Left renal cortex interstitium (tissue), 4 donors: ENCODE results near the gene EIF5. TPM values are rescaled to one million over a fixed set of nuclear protein-coding genes. Genes with fewer than 3 reads are reported as not detected.
A peak's percentile ranks its signal among the peaks of the same experiment; 100 is the strongest.
"Not testable (repeated sequence)": the region's sequence is repeated elsewhere in the genome, so short reads cannot be mapped to it uniquely, and the experiment has no call there.

ENCODE experiments used
- DNase-seq, 4 donors: peaks; one replicate each; pipeline ENCODE4 v3.0.0-alpha.2; 2013; ENCODE audit warnings: low read depth in 4 of 4, low spot score in 2 of 4, missing footprints in 1 of 4
- polyA plus RNA-seq, 4 donors: library from polyadenylated mRNA; unstranded; fragments of 120-200 nt; gene quantifications; one replicate each; pipeline ENCODE4 v1.2.1, GENCODE V29; 2013; ENCODE audit not compliant: insufficient read length in 4 of 4

Gene EIF5
- polyA plus RNA-seq, 4 donors = 228 to 261 (median 241) TPM

GRCh38 chr14:103332143-103332919, 1.7 kb upstream of the EIF5 start:
- peak in 1 of 4 donors; percentile 15 for DNase-seq

GRCh38 chr14:103334644-103335622, 896 bp downstream of the EIF5 start:
- peak in 2 of 4 donors; percentile 42 to 51 for DNase-seq

- DNase-seq = no peak
Measured at GRCh38 chr14:103336191-103336590, 2.2 kb downstream of the EIF5 start.

GRCh38 chr14:103337794-103338193, 3.8 kb downstream of the EIF5 start:
- no peak for DNase-seq

DNA sequence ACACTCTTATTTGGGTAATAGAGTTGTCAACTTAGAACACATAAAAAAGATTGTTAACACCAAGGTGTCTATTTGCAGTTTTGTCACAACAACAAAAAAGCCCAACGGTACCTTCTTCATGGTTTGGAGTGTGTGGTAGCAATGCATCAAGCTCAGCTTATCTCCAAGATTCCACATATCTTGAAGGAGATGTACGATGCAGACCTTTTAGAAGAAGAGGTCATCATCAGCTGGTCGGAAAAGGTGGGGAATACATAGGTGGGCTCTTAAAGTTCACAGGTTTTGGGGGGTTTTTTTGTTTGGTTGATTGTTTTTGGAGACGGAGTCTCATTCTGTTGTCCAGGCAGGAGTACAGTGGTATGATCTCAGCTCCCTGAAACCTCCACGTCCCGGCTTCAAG, 5.5 kb downstream of the EIF5 start:
- no peak for DNase-seq

- no peak for DNase-seq
Measured at GRCh38 chr14:103340480-103341212, 6.6 kb downstream of the EIF5 start.

- no peak for DNase-seq
Measured at GRCh38 chr14:103341250-103342129, 7.5 kb downstream of the EIF5 start.

DNA sequence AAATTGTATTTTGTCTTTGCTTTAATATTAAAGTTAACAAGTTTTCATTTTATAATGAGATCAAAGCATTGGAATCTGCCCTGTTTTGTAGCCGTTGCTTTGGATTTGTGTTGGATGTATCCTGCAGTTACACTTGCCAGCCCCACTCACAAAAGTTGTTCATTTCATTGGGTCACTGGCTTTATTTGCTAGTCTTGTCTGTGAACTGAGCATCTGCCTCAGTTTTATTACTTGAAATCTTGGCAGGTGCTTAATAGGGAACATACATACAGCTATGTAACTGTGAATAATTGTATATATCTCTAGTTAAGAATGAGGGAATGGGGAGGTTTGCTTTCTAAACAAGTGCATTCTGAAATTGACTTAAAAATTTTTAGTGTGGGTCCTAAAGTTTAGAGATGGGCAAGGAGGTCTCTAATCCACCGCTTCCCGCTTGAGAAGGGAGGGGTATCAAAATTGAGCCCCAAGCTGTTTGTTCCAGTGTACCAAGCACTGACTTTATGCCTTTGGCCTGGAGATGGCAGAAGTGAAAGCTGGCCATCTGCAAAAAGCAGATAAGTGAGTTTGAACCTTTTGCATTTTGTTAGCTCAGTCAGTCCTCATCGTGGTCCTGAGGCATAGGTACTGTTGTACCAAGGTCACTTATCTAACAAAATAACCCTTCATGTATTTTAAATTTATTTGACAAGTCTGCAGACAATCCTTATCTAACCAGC, 9.3 kb downstream of the EIF5 start:
- DNase-seq = no peak

DNA sequence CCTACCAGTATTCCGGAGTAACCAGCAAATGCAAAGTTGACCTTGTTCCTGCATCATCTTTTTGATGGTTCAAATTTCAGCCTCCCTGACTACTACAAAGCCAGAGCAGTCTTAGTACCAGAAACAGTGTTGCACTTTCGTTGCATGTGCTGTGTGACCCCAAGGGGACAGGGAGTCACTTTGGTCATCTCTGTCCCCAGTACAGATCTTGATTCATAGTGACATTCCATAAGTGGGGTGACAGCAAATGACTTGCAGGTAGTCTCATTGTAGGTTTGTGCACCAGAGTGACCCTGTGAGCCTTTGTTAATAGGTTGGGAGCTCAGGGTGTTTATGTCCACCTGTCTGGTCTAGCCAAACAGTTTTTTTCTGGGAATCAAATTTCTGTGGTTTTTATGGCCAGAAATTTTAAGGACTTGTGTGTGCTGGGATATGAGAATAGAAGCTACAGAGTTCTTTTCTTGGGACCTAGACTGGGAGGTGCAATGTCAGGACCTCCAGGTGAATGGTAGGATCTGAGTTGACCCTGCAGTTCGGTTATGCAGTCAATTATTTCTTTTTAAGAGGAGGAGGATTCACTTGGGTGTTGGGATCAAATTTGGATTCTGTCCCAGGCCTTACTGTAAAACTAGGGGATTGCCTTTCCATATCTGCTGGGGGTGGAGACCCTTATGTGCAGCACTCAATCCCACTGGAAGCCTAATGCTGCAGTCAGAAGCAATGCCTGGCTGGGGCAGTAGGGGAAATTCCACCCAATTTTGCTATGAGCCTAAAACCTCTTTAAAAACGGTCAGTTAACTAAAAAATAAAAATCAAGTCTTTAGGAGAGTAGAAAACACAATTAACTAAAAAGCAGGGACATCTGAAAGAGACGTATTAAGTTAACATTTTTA, 10.1 kb downstream of the EIF5 start:
- no peak for DNase-seq

- DNase-seq = no peak
Measured at GRCh38 chr14:103346286-103346685, 12.2 kb downstream of the EIF5 start.

- DNase-seq = no peak
Measured at GRCh38 chr14:103347091-103347815, 13.2 kb downstream of the EIF5 start.

DNA sequence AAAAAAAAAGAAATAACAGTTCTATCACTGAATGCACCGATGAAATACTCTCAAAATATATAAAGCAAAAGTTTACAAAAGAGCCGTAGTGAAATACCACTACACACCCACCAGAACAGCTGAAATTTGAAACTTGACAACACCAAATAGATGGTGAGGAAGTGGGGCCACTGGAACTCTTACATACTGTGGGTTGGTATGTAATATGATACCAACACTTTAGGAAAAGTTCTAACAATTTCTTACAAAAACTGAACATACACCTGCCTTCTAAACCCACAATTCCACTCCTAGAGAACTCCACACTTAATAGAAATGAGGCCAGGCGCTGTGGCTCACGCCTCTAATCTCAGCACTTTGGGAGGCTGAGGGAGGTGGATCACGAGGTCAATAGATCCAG, 14.1 kb downstream of the EIF5 start:
- DNase-seq = no peak

- no peak for DNase-seq
Measured at GRCh38 chr14:103349982-103350381, 15.9 kb downstream of the EIF5 start.

DNA sequence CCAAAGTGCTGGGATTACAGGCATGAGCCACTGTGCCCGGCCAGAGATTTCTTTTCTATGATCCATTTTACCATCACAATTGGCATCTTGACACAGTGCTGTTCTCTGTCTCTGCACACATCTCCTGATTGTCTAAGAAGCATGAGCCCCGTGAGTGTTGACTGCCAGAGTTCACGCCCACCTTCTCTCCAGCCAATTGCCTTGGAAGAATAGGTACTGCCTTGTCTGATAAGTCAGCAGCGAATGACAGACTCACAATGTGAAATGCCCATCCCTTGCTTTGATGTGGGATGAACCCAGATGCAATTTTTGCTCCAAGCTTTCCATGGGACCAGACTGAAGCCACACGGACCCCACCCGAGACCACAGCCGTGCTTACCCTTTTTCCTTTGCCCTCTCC, 19.3 kb downstream of the EIF5 start:
- DNase-seq = no peak

DNA sequence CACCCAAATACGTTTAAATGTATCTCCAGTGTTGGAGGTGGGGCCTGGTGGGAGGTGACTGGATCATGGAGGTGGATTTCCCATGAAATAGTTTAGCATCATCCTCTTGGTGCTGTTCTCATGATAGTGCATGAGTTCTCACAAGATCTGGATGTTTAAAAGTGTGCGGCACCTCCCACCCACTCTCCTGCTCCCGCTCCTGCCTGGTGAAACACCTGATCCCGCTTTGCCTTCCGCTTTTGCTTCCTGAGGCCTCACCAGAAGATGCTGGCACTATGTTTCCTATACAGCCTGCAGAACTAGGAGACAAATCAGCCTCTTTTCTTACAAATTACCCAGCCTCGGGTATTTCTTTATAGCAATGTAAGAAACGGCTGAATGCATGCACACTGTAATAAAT, 20.1 kb downstream of the EIF5 start:
- no peak for DNase-seq

- no peak for DNase-seq
Measured at GRCh38 chr14:103356024-103356682, 22.1 kb downstream of the EIF5 start.

- DNase-seq = not testable (repeated sequence)
Measured at GRCh38 chr14:103357552-103357951, 23.5 kb downstream of the EIF5 start.
